ENCODE measurements around the gene CCDC158.
"Not testable (repeated sequence)": the region's sequence is repeated elsewhere in the genome, so short reads cannot be mapped to it uniquely, and the experiment has no call there.

The CCDC158 gene

GRCh38 chr4:76420762-76421581 lies at the start of gene CCDC158:
Gene CCDC158 (minus strand): TSS chr4:76421141. CDS start chr4:76403207, 17,934 bp downstream.
- no peak for DNase-seq

- no peak for DNase-seq
These were observed 49.6 kb upstream of the CCDC158 start for GRCh38 chr4:76470532-76470931.

- DNase-seq: no peak
These were observed 49.1 kb upstream of the CCDC158 start for GRCh38 chr4:76470064-76470463.

GRCh38 chr4:76463568-76463967 lies 42.6 kb upstream of the CCDC158 start:
- DNase-seq: no peak

GRCh38 chr4:76459291-76459723 lies 38.4 kb upstream of the CCDC158 start:
- peak; percentile 88 for DNase-seq

- no peak for DNase-seq
These were observed 37.9 kb upstream of the CCDC158 start for GRCh38 chr4:76458825-76459224.

- no peak for DNase-seq
These were observed 37.4 kb upstream of the CCDC158 start for GRCh38 chr4:76458297-76458696.

- DNase-seq: no peak
These were observed 36.9 kb upstream of the CCDC158 start for GRCh38 chr4:76457885-76458284.

GRCh38 chr4:76454073-76454472 lies 33.1 kb upstream of the CCDC158 start:
- not testable (repeated sequence) for DNase-seq

GRCh38 chr4:76453232-76453631 lies 32.3 kb upstream of the CCDC158 start:
- no peak for DNase-seq

GRCh38 chr4:76449833-76450232 lies 28.9 kb upstream of the CCDC158 start:
- DNase-seq: no peak

- peak; percentile 52 for DNase-seq
These were observed 28.4 kb upstream of the CCDC158 start for GRCh38 chr4:76449362-76449767.

GRCh38 chr4:76448211-76448610 lies 27.3 kb upstream of the CCDC158 start:
- DNase-seq: no peak

- DNase-seq: no peak
These were observed 26.5 kb upstream of the CCDC158 start for GRCh38 chr4:76447393-76447851.

- no peak for DNase-seq
These were observed 25.0 kb upstream of the CCDC158 start for GRCh38 chr4:76445911-76446310.

- no peak for DNase-seq
These were observed 22.4 kb upstream of the CCDC158 start for GRCh38 chr4:76443376-76443775.

- DNase-seq: no peak
These were observed 21.9 kb upstream of the CCDC158 start for GRCh38 chr4:76442807-76443206.

GRCh38 chr4:76441881-76442280 lies 20.9 kb upstream of the CCDC158 start:
- DNase-seq: no peak

GRCh38 chr4:76439491-76439890 lies 18.6 kb upstream of the CCDC158 start:
- DNase-seq: no peak

GRCh38 chr4:76435528-76436319 lies 14.8 kb upstream of the CCDC158 start:
- DNase-seq: no peak

- DNase-seq: no peak
These were observed 14.1 kb upstream of the CCDC158 start, which contains the start of gene SHROOM3 for GRCh38 chr4:76434901-76435527. Gene SHROOM3 (plus strand): TSS chr4:76435229. CDS start chr4:76436053, 824 bp downstream.

- peak; percentile 53 for DNase-seq
These were observed 9.8 kb upstream of the CCDC158 start for GRCh38 chr4:76430519-76431388.

Measured in kidney glomerular epithelial cell (primary cell).